ENCODE measurements around the gene GRIK5. TPM values are rescaled to one million over a fixed set of nuclear protein-coding genes. Genes with fewer than 3 reads are reported as not detected.
"Not testable (repeated sequence)": the region's sequence is repeated elsewhere in the genome, so short reads cannot be mapped to it uniquely, and the experiment has no call there.

Gene GRIK5
- total and polyA plus RNA-seq, 2 donors from 2014 or later, result 8.9 to 16.2 TPM

DNA sequence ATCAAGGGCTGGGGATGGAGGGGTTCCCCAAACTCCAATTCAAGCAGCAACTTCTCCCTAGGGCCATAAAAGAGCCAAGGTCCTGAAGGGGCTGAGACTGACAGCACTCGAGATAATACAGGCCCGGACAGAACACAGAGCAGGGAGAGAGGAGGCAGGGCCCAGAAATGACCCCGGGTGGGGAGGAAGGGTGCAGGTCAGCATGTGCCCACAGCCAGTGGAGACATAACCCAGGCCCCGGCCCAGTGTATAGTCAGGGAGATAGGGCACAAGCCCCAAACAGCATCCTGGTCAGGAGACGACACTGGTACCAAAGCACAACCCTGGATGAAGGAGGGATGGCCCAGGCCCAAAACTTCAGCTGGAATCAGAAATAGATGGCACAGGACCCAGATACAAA is 47.4 kb downstream of the GRIK5 start:
- H3K27ac ChIP-seq (ENCODE audit: low read depth in 2 of 2, low read length in 2 of 2), result no peak overlapping the region
- intact Hi-C loops (cut with DNase I), result no loop called here

DNA sequence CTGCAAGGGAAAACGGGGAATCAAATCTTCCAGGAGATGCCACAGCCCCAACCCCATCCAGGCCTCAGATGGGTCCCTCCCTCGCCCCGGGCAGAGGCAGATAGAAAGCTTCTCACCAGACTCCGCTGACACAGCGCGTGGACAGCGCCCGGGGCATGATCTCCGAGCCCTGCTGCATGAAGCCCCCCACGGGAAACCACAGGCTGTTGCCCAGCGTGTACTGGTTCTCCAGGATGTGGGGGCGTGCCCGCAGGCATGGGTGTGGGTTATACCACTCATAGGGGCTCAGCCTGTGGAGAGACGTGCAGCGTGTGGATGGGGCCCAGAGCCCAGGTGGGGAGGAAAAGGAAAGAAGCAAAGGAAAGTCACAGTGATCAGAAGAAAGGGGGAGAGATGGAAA is 48.8 kb downstream of the GRIK5 start:
- no peak for DNase-seq

More for the DNA sequence above, 47.4 kb downstream of the GRIK5 start:
- Histone ChIP-seq H3K27me3 (ENCODE audit: control insufficient read depth, insufficient read depth, low read length) (no peaks in the 10 kb centered on the region), H3K4me3 (ENCODE audit: low read length in 3 of 3) (no peak overlapping the region), H3K9ac (ENCODE audit: low read length in 3 of 3) (no peak overlapping the region), H3K36me3 (ENCODE audit: control insufficient read depth in 2 of 3, insufficient read depth in 3 of 3, low read length in 3 of 3) (no peaks in the 10 kb centered on the region), H3K4me1 (ENCODE audit: control insufficient read depth in 2 of 3, insufficient read depth in 2 of 3, low read depth in 1 of 3, low read length in 3 of 3) (no peaks in the 10 kb centered on the region), H3K9me3 (ENCODE audit: control insufficient read depth in 2 of 3, insufficient read depth in 1 of 3, low read length in 3 of 3) (no peaks in the 10 kb centered on the region)
- DNase-seq (no peak), FAIRE-seq (no peak)
- TF ChIP-seq, protein P1, sequence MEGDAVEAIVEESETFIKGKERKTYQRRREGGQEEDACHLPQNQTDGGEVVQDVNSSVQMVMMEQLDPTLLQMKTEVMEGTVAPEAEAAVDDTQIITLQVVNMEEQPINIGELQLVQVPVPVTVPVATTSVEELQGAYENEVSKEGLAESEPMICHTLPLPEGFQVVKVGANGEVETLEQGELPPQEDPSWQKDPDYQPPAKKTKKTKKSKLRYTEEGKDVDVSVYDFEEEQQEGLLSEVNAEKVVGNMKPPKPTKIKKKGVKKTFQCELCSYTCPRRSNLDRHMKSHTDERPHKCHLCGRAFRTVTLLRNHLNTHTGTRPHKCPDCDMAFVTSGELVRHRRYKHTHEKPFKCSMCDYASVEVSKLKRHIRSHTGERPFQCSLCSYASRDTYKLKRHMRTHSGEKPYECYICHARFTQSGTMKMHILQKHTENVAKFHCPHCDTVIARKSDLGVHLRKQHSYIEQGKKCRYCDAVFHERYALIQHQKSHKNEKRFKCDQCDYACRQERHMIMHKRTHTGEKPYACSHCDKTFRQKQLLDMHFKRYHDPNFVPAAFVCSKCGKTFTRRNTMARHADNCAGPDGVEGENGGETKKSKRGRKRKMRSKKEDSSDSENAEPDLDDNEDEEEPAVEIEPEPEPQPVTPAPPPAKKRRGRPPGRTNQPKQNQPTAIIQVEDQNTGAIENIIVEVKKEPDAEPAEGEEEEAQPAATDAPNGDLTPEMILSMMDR (IDR thresholded peaks at IDR 0.05; ENCODE audit: borderline replicate concordance, extremely low read depth, insufficient read depth), result no peak

DNA sequence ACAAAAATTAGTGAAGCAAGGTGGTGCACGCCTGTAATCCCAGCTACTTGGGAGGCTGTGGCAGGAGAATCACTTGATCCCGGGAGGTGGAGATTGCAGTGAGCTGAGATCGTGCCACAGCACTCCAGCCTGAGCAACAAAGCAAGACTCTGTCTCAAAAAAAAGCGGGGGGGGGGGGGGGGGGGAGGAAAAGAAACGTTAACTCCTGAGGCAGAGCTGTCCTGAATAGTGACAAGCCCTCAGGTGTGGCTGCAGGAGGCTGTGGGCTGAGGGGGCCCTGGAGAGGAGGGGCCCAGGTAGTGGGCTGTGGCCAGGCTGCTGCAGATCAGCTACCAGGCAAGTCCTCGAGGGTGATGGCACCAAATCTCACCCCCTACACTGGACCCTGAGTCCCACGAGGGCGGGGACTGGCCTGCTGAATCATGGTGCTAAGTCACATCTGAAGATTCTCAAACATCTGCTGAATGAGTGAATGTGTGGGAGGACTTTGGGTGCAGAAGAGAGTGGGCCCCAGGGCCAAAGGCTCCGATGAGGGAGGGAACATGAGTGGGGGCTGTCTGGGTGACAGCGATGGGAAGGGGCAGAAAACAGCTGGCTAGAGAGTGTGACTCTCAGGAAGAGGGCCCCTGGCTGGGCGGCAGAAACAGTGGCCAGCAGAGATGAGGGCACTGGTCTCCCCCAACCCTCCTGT is 51.4 kb downstream of the GRIK5 start:
- Histone ChIP-seq H3K9me3 (ENCODE audit: control insufficient read depth in 2 of 3, insufficient read depth in 1 of 3, low read length in 3 of 3) (no peaks in the 10 kb centered on the region), H3K27me3 (ENCODE audit: control insufficient read depth, insufficient read depth, low read length) (no peaks in the 10 kb centered on the region), H3K4me3 (ENCODE audit: low read length in 3 of 3) (no peak overlapping the region), H3K4me1 (ENCODE audit: control insufficient read depth in 2 of 3, insufficient read depth in 2 of 3, low read depth in 1 of 3, low read length in 3 of 3) (no peaks in the 10 kb centered on the region), H3K9ac (ENCODE audit: low read length in 3 of 3) (no peak overlapping the region), H3K36me3 (ENCODE audit: control insufficient read depth in 2 of 3, insufficient read depth in 3 of 3, low read length in 3 of 3) (no peaks in the 10 kb centered on the region), H3K27ac (ENCODE audit: low read depth in 2 of 2, low read length in 2 of 2) (no peak overlapping the region)
- intact Hi-C loops (cut with DNase I), result no loop called here
- FAIRE-seq, result no peak
- DNase-seq, result no peak
- TF ChIP-seq, protein P1 (IDR thresholded peaks at IDR 0.05; ENCODE audit: borderline replicate concordance, extremely low read depth, insufficient read depth), result no peak

More for the DNA sequence above, 48.8 kb downstream of the GRIK5 start:
- Histone ChIP-seq H3K4me3 (ENCODE audit: low read length in 3 of 3) (no peak overlapping the region), H3K36me3 (ENCODE audit: control insufficient read depth in 2 of 3, insufficient read depth in 3 of 3, low read length in 3 of 3) (no peaks in the 10 kb centered on the region), H3K9ac (ENCODE audit: low read length in 3 of 3) (no peak overlapping the region), H3K27ac (ENCODE audit: low read depth in 2 of 2, low read length in 2 of 2) (no peak overlapping the region), H3K27me3 (ENCODE audit: control insufficient read depth, insufficient read depth, low read length) (no peaks in the 10 kb centered on the region), H3K9me3 (ENCODE audit: control insufficient read depth in 2 of 3, insufficient read depth in 1 of 3, low read length in 3 of 3) (no peaks in the 10 kb centered on the region), H3K4me1 (ENCODE audit: control insufficient read depth in 2 of 3, insufficient read depth in 2 of 3, low read depth in 1 of 3, low read length in 3 of 3) (no peaks in the 10 kb centered on the region)
- no peak for FAIRE-seq
- intact Hi-C loops (cut with DNase I), result no loop called here
- TF ChIP-seq, protein P1 (IDR thresholded peaks at IDR 0.05; ENCODE audit: borderline replicate concordance, extremely low read depth, insufficient read depth), result no peak

DNA sequence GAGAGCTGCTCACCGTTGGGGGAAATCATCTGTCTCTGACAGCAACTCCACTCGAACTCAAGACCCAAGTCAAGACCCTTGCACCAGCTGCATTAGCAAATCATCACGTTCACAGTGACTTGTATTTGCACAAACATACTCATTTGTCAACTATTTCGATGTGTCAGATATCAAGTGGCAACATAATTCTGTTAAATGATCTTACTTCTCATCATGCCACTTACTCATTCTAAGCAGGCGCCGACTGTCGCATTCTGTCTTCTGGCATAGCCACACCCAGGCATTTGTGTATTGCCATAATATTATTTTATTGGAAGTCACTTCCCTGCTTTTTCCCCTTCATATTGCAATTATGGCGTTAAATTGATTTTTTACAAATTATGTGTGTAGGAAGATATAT is 53.0 kb downstream of the GRIK5 start:
- no peaks in the 10 kb centered on the region for H3K9me3 ChIP-seq (ENCODE audit: control insufficient read depth in 2 of 3, insufficient read depth in 1 of 3, low read length in 3 of 3)
- intact Hi-C loops (cut with DNase I), result no loop called here
- H3K27ac ChIP-seq (ENCODE audit: low read depth in 2 of 2, low read length in 2 of 2), result no peak overlapping the region
- no peak for FAIRE-seq
- no peak overlapping the region for H3K4me3 ChIP-seq (ENCODE audit: low read length in 3 of 3)
- H3K9ac ChIP-seq (ENCODE audit: low read length in 3 of 3), result no peak overlapping the region
- TF ChIP-seq, protein P1 (IDR thresholded peaks at IDR 0.05; ENCODE audit: borderline replicate concordance, extremely low read depth, insufficient read depth), result no peak
- no peaks in the 10 kb centered on the region for H3K4me1 ChIP-seq (ENCODE audit: control insufficient read depth in 2 of 3, insufficient read depth in 2 of 3, low read depth in 1 of 3, low read length in 3 of 3)
- H3K36me3 ChIP-seq (ENCODE audit: control insufficient read depth in 2 of 3, insufficient read depth in 3 of 3, low read length in 3 of 3), result no peaks in the 10 kb centered on the region
- no peak for DNase-seq
- no peaks in the 10 kb centered on the region for H3K27me3 ChIP-seq (ENCODE audit: control insufficient read depth, insufficient read depth, low read length)

DNA sequence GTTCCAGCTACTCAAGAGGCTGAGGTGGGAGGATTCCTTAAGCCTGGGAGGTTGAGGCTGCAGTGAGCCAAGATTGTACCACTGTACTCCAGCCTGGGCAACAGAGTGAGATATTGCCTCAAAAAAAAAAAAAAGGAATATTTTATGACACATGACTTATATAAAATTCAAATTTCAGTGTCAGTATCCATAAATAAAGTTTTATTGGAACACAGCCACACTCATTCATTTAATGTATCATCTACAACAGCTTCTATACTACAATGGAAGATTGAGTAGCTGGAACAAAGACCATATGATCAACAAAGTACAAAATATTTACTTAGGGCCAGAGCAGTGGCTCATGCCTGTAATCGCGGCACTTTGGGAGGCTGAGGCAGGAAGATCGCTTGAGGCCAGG is 57.3 kb downstream of the GRIK5 start:
- intact Hi-C loops (cut with DNase I); H3K27me3 ChIP-seq (ENCODE audit: control insufficient read depth, insufficient read depth, low read length); DNase-seq; H3K27ac ChIP-seq (ENCODE audit: low read depth in 2 of 2, low read length in 2 of 2); H3K9ac ChIP-seq (ENCODE audit: low read length in 3 of 3); H3K4me3 ChIP-seq (ENCODE audit: low read length in 3 of 3); H3K4me1 ChIP-seq (ENCODE audit: control insufficient read depth in 2 of 3, insufficient read depth in 2 of 3, low read depth in 1 of 3, low read length in 3 of 3); H3K36me3 ChIP-seq (ENCODE audit: control insufficient read depth in 2 of 3, insufficient read depth in 3 of 3, low read length in 3 of 3); FAIRE-seq; H3K9me3 ChIP-seq (ENCODE audit: control insufficient read depth in 2 of 3, insufficient read depth in 1 of 3, low read length in 3 of 3): not testable (repeated sequence)

All from kidney (tissue), 14 donors.